K562 (cell line): ENCODE results near the gene ABCF2. TPM values are rescaled to one million over a fixed set of nuclear protein-coding genes. Genes with fewer than 3 reads are reported as not detected.

Source experiments
- ATAC-seq: fragments of 200-7000 bp; cut with Tn5 transposase; 3 replicates; pipeline ENCODE4 v1.9.1; 2020; ENCODE audit warnings: moderate library complexity
- BruUV-seq: library from RNA; stranded (reverse); fragments of 400-500 nt; replicated peaks from 2 replicates; lab custom pipeline; 2021; lab: Mats Ljungman, UMichigan
- CTCF ChIA-PET: fragments of 300-600 bp; formaldehyde crosslinking; extraction: SDS; loops from one replicate; lab custom pipeline; 2021; ENCODE audit warnings: low intra/inter-chr PET ratio; lab: Yijun Ruan, JAX
- POLR2A ChIA-PET: fragments of 300-600, 350-650 bp; sonication (Branson Sonifier 250); formaldehyde crosslinking; extraction: SDS; loops from one replicate; lab custom pipeline; 2021; ENCODE audit warnings: antibody characterized with exemption, inconsistent platforms; lab: Yijun Ruan, JAX
- DNase-seq, 4 experiments: peaks; one replicate each; pipeline versions ENCODE4 v3.0.0 to v3.0.0-alpha.2; 2011 to 2018; ENCODE audit warnings: low spot score in 3 of 4, mixed read lengths in 3 of 4; ENCODE audit errors: extremely low read depth in 1 of 4
- FAIRE-seq: peaks from 2 replicates; lab custom pipeline; 2011; peaks lifted over from hg19 to GRCh38; lab: Jason Lieb, UNC
- H2AFZ ChIP-seq: 2 replicates; pipeline ENCODE4 v1.6.0; 2011; ENCODE audit warnings: low read depth, low read length, control low read depth, inconsistent platforms
- H3K27ac ChIP-seq: fragments of 200-600 bp; 3 replicates; pipeline ENCODE4 v1.8.0; 2011; ENCODE audit warnings: low read depth, mild to moderate bottlenecking, control low read depth, inconsistent platforms, low read length, moderate library complexity, mixed read lengths; ENCODE audit errors: extremely low read depth
- H3K27me3 ChIP-seq, 2 experiments: fragments of 300-600 bp in 1 of 2; 2 replicates in 1 of 2; 3 replicates in 1 of 2; pipeline versions ENCODE4 v1.6.0 to v1.8.0; 2011; ENCODE audit warnings: inconsistent platforms in 2 of 2, low read length in 2 of 2, mild to moderate bottlenecking in 1 of 2, mixed read lengths in 1 of 2, moderate library complexity in 1 of 2; ENCODE audit not compliant: control insufficient read depth in 2 of 2, insufficient read depth in 2 of 2
- H3K36me3 ChIP-seq: fragments of 300-600 bp; 3 replicates; pipeline ENCODE4 v1.8.0; 2011; ENCODE audit warnings: mild to moderate bottlenecking, low read length, inconsistent platforms; ENCODE audit not compliant: control insufficient read depth, insufficient read depth
- H3K4me1 ChIP-seq, 2 experiments: fragments of 200-600 bp in 1 of 2; replicated peaks in 1 of 2; 2 replicates in 1 of 2; 3 replicates in 1 of 2; pipeline versions ENCODE4 v1.5.1 to v1.8.0; 2011; ENCODE audit warnings: inconsistent platforms in 2 of 2, low read length in 2 of 2, mild to moderate bottlenecking in 1 of 2, mixed read lengths in 1 of 2, moderate library complexity in 1 of 2; ENCODE audit not compliant: control insufficient read depth in 2 of 2, insufficient read depth in 2 of 2
- H3K4me2 ChIP-seq: 2 replicates; pipeline ENCODE4 v1.6.1; 2011; ENCODE audit warnings: low read length, control low read depth, inconsistent platforms, mixed read lengths; ENCODE audit not compliant: insufficient read depth
- H3K4me3 ChIP-seq: fragments of 200-600 bp; sonication (generic), shearing (Covaris generic); 2 replicates; pipeline ENCODE4 v1.5.1; 2016; ENCODE audit warnings: control low read depth, inconsistent platforms
- H3K79me2 ChIP-seq: fragments of 200-600 bp; 3 replicates; pipeline ENCODE4 v1.8.0; 2011; ENCODE audit warnings: low read length, inconsistent platforms; ENCODE audit not compliant: control insufficient read depth, insufficient read depth
- H3K9ac ChIP-seq, 2 experiments: 2 replicates each; pipeline versions ENCODE4 v1.6.0 to v1.6.1; 2011; ENCODE audit warnings: low read depth in 2 of 2, low read length in 2 of 2, control low read depth in 1 of 2, inconsistent platforms in 1 of 2, mild to moderate bottlenecking in 1 of 2, mixed read lengths in 1 of 2; ENCODE audit not compliant: insufficient read depth in 1 of 2
- H3K9me1 ChIP-seq: one replicate; pipeline ENCODE4 v1.6.0; 2011; ENCODE audit warnings: inconsistent platforms, mild to moderate bottlenecking, low read length, moderate library complexity; ENCODE audit not compliant: control insufficient read depth, insufficient read depth
- H3K9me3 ChIP-seq: replicated peaks from 2 replicates; pipeline ENCODE4 v1.5.1; 2011; ENCODE audit warnings: low read depth, low read length, inconsistent platforms; ENCODE audit not compliant: control insufficient read depth, insufficient read depth
- H4K20me1 ChIP-seq: replicated peaks from 2 replicates; pipeline ENCODE4 v1.6.1; 2011; ENCODE audit warnings: low read length, inconsistent platforms, mixed read lengths; ENCODE audit not compliant: control insufficient read depth, insufficient read depth
- HMG20A ChIP-seq: fragments of 450-650 bp; formaldehyde crosslinking; conservative IDR thresholded peaks from 2 replicates; pipeline ENCODE4 v1.4.0; 2020; ENCODE audit warnings: mild to moderate bottlenecking, mixed read lengths
- MEF2A ChIP-seq: IDR thresholded peaks from 2 replicates; pipeline ENCODE4 v1.6.1; 2011; ENCODE audit warnings: low read depth, mild to moderate bottlenecking, low read length, moderate library complexity; ENCODE audit not compliant: control insufficient read depth
- PBX2 ChIP-seq, 2 experiments: IDR thresholded peaks in 1 of 2; conservative IDR thresholded peaks in 1 of 2; 2 replicates each; pipeline ENCODE4 v1.6.1; 2016; ENCODE audit warnings: low read depth in 2 of 2, mild to moderate bottlenecking in 1 of 2, missing compliant biosample characterization in 1 of 2, missing genetic modification characterization in 1 of 2, moderate library complexity in 1 of 2
- PKNOX1 ChIP-seq: fragments of 450-650 bp; IDR thresholded peaks from 2 replicates; pipeline ENCODE4 v1.6.1; 2016
- WGBS: fragments of 100-300 bp; shearing (Covaris generic); methylation state at CpG from one replicate; pipeline ENCODE4 v1.1.6; 2016; ENCODE audit warnings: low coverage, mixed read lengths; ENCODE audit not compliant: insufficient coverage; ENCODE audit errors: missing lambda C conversion rate; 5-methylcytosine and 5-hydroxymethylcytosine counted together
- in situ Hi-C: fragments of 300-500 bp; cut with MboI; formaldehyde crosslinking; loops from 4 replicates; pipeline ENCODE4 v1.15.0; 2018; ENCODE audit warnings: inconsistent platforms, mixed read lengths
- intact Hi-C: fragments of 100-400 bp; cut with micrococcal nuclease; formaldehyde crosslinking; loops from 2 replicates; pipeline ENCODE4 v1.14.2; 2022
- polyA plus RNA-seq, 8 experiments: library from polyadenylated mRNA; depleted of rRNA in 4 of 8; stranded (reverse) in 5 of 8; unstranded in 3 of 8; fragments of >200 nt; fragmentation: Nextera tagmentation in 2 of 8; fragmentation: Illumina TruSeq in 1 of 8; extraction: Ambion mirVana in 2 of 8; extraction: Trizol in 1 of 8; gene quantifications; 2 replicates each; pipeline versions ENCODE4 v1.2.1 to v1.2.3, GENCODE V29; 2011 to 2014; ENCODE audit warnings: inconsistent platforms in 1 of 8, missing spikeins in 1 of 8
- total RNA-seq, 7 experiments: library from RNA; depleted of rRNA in 6 of 7; stranded (reverse); fragments of >200 nt in 6 of 7; fragmentation: Illumina TruSeq in 2 of 7; extraction: Trizol in 2 of 7; gene quantifications; 2 replicates each; pipeline versions ENCODE4 v1.2.1 to v1.2.3, GENCODE V29; 2011 to 2021; ENCODE audit warnings: low replicate concordance in 1 of 7

ABCF2 gene
- total and polyA plus RNA-seq, 9 of the 15 experiments (the other 6 are each of a cell fraction or from before 2014, with no cell fraction given) = 62.1 to 224 (median 113) TPM

- TF ChIP-seq PKNOX1 = peak; percentile 82
- no peak for TF ChIP-seq HMG20A
- TF ChIP-seq MEF2A = 0 out of 2 replicates have a peak, but pooled peaks have one; percentile 23
- TF ChIP-seq PBX2 (CRISPR knock-in tag; IDR thresholded peaks at IDR 0.05; ENCODE audit: low read depth) = no peak
- TF ChIP-seq PBX2 (tag; conservative IDR thresholded peaks at IDR 0.05; ENCODE audit: low read depth) = peak; percentile 39; the same call in 1 of the 2 replicates
- Histone ChIP-seq H3K4me3 (no peak overlapping the region), H3K27ac (no peak overlapping the region), H3K36me3 (no peaks in the 10 kb centered on the region), H3K27me3 (peaks cover 61 to 68% of the 10 kb centered on the region in 2 experiments), H3K79me2 (no peaks in the 10 kb centered on the region), H3K4me2 (no peak overlapping the region), H2AFZ (no peak overlapping the region), H4K20me1 (no peaks in the 10 kb centered on the region; the same call in 1 of the 2 replicates), H3K4me1 (peaks cover 0 to 19% of the 10 kb centered on the region in 2 experiments; a peak in 2 of 5 replicates), H3K9me3 (no peaks in the 10 kb centered on the region; the same call in 1 of the 2 replicates), H3K9ac (peak overlapping the region in 1 of 2 experiments; percentile 15; a peak in 1 of 4 replicates), H3K9me1 (no peaks in the 10 kb centered on the region)
- ChIA-PET POLR2A (interaction anchor here (0.7 to 1.2 kb wide), 4 partner anchors 8 to 42 kb away, joined by 3 to 4 read pairs (median 3); no protein-coding TSS in a partner anchor), CTCF (no interaction called here)
- BruUV-seq = no TSS peak
- 11% methylated on average over 22 of the region's 22 CpGs for WGBS
- intact Hi-C loops = no loop called here
- FAIRE-seq (no peak), ATAC-seq (peak; percentile 32), DNase-seq (no peak)
- in situ Hi-C loops = no loop called here
Observed at GRCh38 chr7:151187409-151188251, 39.4 kb downstream of the ABCF2 start.
